Large intestine (tissue), 3 donors: ENCODE data around the gene IFNGR1. TPM values are rescaled to one million over a fixed set of nuclear protein-coding genes. Genes with fewer than 3 reads are reported as not detected.
"Not testable (repeated sequence)": the region's sequence is repeated elsewhere in the genome, so short reads cannot be mapped to it uniquely, and the experiment has no call there.

Experiments
- DNase-seq, 2 donors: peaks; one replicate each; pipeline versions ENCODE4 v3.0.0 to v3.0.0-alpha.2; 2013
- H3K27ac ChIP-seq: one replicate; pipeline ENCODE4 v1.5.1; 2013; ENCODE audit warnings: low read length
- H3K27me3 ChIP-seq: 2 replicates; pipeline ENCODE4 v1.6.1; 2013; ENCODE audit warnings: low read length; ENCODE audit not compliant: control insufficient read depth, insufficient read depth
- H3K36me3 ChIP-seq: 2 replicates; pipeline ENCODE4 v1.6.1; 2013; ENCODE audit warnings: low read length; ENCODE audit not compliant: control insufficient read depth, insufficient read depth
- H3K4me1 ChIP-seq: one replicate; pipeline ENCODE4 v1.6.1; 2013; ENCODE audit warnings: low read length; ENCODE audit not compliant: control insufficient read depth, insufficient read depth
- H3K4me3 ChIP-seq: one replicate; pipeline ENCODE4 v1.5.1; 2013; ENCODE audit warnings: low read length
- H3K9me3 ChIP-seq: one replicate; pipeline ENCODE4 v1.6.1; 2013; ENCODE audit warnings: mild to moderate bottlenecking, low read depth, low read length, moderate library complexity; ENCODE audit not compliant: control insufficient read depth
- WGBS: methylation state at CpG from one replicate; pipeline ENCODE4 v1.1.5; 2013; ENCODE audit warnings: low lambda C conversion rate; ENCODE audit not compliant: insufficient coverage; 5-methylcytosine and 5-hydroxymethylcytosine counted together
- polyA plus RNA-seq: library from polyadenylated mRNA; unstranded; fragments of 120-200 nt; gene quantifications from one replicate; pipeline ENCODE4 v1.2.1, GENCODE V29; 2013

IFNGR1 gene
- polyA plus RNA-seq, 1 donor = 101 TPM

GRCh38 chr6:137214931-137215330, 4.3 kb downstream of the IFNGR1 start:
- Histone ChIP-seq H3K4me3 (no peak overlapping the region), H3K27ac (no peak overlapping the region), H3K4me1 (peaks cover 10% of the 10 kb centered on the region), H3K36me3 (peaks cover 7% of the 10 kb centered on the region), H3K27me3 (no peaks in the 10 kb centered on the region), H3K9me3 (no peaks in the 10 kb centered on the region)
- no peak for DNase-seq
- WGBS = 94% methylated on average over 3 of the region's 3 CpGs

GRCh38 chr6:137213813-137214212, 5.4 kb downstream of the IFNGR1 start:
- DNase-seq = no peak
- H3K27ac ChIP-seq = no peak overlapping the region

GRCh38 chr6:137213331-137213740, 5.8 kb downstream of the IFNGR1 start:
- no peak for DNase-seq
- H3K4me1 ChIP-seq = peaks cover 7% of the 10 kb centered on the region
- no peaks in the 10 kb centered on the region for H3K27me3 ChIP-seq
- H3K36me3 ChIP-seq = peaks cover 15% of the 10 kb centered on the region
- no peak overlapping the region for H3K27ac ChIP-seq
- peaks cover under 1% of the 10 kb centered on the region for H3K9me3 ChIP-seq
- no peak overlapping the region for H3K4me3 ChIP-seq
- WGBS = no CpG with 5 or more reads among the region's 4 CpGs

More at GRCh38 chr6:137213813-137214212, 5.4 kb downstream of the IFNGR1 start:
- no peaks in the 10 kb centered on the region for H3K9me3 ChIP-seq
- H3K36me3 ChIP-seq = peaks cover 10% of the 10 kb centered on the region
- no CpG with 5 or more reads among the region's 2 CpGs for WGBS
- peaks cover 7% of the 10 kb centered on the region for H3K4me1 ChIP-seq
- H3K4me3 ChIP-seq = no peak overlapping the region
- H3K27me3 ChIP-seq = no peaks in the 10 kb centered on the region

GRCh38 chr6:137211910-137212309, 7.3 kb downstream of the IFNGR1 start:
- H3K9me3 ChIP-seq = peaks cover 2% of the 10 kb centered on the region
- peaks cover 7% of the 10 kb centered on the region for H3K4me1 ChIP-seq
- H3K4me3 ChIP-seq = no peak overlapping the region
- 82% methylated on average over 2 of the region's 3 CpGs for WGBS
- H3K27ac ChIP-seq = no peak overlapping the region
- no peaks in the 10 kb centered on the region for H3K27me3 ChIP-seq
- peaks cover 18% of the 10 kb centered on the region for H3K36me3 ChIP-seq
- no peak for DNase-seq

- Histone ChIP-seq H3K4me1 (peaks cover 5% of the 10 kb centered on the region), H3K27me3 (no peaks in the 10 kb centered on the region), H3K4me3 (no peak overlapping the region), H3K9me3 (peaks cover 2% of the 10 kb centered on the region), H3K36me3 (peaks cover 24% of the 10 kb centered on the region), H3K27ac (no peak overlapping the region)
- DNase-seq = no peak
These were observed 8.3 kb downstream of the IFNGR1 start for GRCh38 chr6:137210903-137211302.

- WGBS = no CpG with 5 or more reads among the region's 7 CpGs
- H3K27ac ChIP-seq = no peak overlapping the region
- peaks cover 39% of the 10 kb centered on the region for H3K36me3 ChIP-seq
- H3K4me3 ChIP-seq = no peak overlapping the region
- H3K9me3 ChIP-seq = peaks cover 2% of the 10 kb centered on the region
- H3K4me1 ChIP-seq = no peaks in the 10 kb centered on the region
- H3K27me3 ChIP-seq = no peaks in the 10 kb centered on the region
- DNase-seq = no peak
These were observed 10.9 kb downstream of the IFNGR1 start for GRCh38 chr6:137208279-137208678.

GRCh38 chr6:137207457-137207856, 11.7 kb downstream of the IFNGR1 start:
- H3K27me3 ChIP-seq, DNase-seq, H3K9me3 ChIP-seq, H3K4me1 ChIP-seq, H3K27ac ChIP-seq, H3K4me3 ChIP-seq: not testable (repeated sequence)
- WGBS = no CpG with 5 or more reads among the region's 3 CpGs
- H3K36me3 ChIP-seq = peaks cover 45% of the 10 kb centered on the region

- WGBS = 73% methylated on average over 1 of the region's 1 CpG
- no peaks in the 10 kb centered on the region for H3K27me3 ChIP-seq
- no peak overlapping the region for H3K4me3 ChIP-seq
- peaks cover 51% of the 10 kb centered on the region for H3K36me3 ChIP-seq
- no peak overlapping the region for H3K27ac ChIP-seq
- peaks cover 2% of the 10 kb centered on the region for H3K9me3 ChIP-seq
- DNase-seq = no peak
- no peaks in the 10 kb centered on the region for H3K4me1 ChIP-seq
These were observed 12.6 kb downstream of the IFNGR1 start for GRCh38 chr6:137206577-137206976.

- peaks cover 1% of the 10 kb centered on the region for H3K9me3 ChIP-seq
- H3K27ac ChIP-seq = no peak overlapping the region
- DNase-seq = no peak
- 100% methylated on average over 2 of the region's 2 CpGs for WGBS
- no peaks in the 10 kb centered on the region for H3K27me3 ChIP-seq
- no peaks in the 10 kb centered on the region for H3K4me1 ChIP-seq
- H3K4me3 ChIP-seq = no peak overlapping the region
- peaks cover 61% of the 10 kb centered on the region for H3K36me3 ChIP-seq
These were observed 15.9 kb downstream of the IFNGR1 start for GRCh38 chr6:137203256-137203655.

- Histone ChIP-seq H3K9me3 (no peaks in the 10 kb centered on the region), H3K4me1 (no peaks in the 10 kb centered on the region), H3K36me3 (peaks cover 67% of the 10 kb centered on the region), H3K4me3 (no peak overlapping the region), H3K27ac (no peak overlapping the region), H3K27me3 (no peaks in the 10 kb centered on the region)
- 100% methylated on average over 2 of the region's 6 CpGs for WGBS
- DNase-seq = no peak
These were observed 17.1 kb downstream of the IFNGR1 start for GRCh38 chr6:137202078-137202477.

- no peaks in the 10 kb centered on the region for H3K9me3 ChIP-seq
- no peak overlapping the region for H3K27ac ChIP-seq
- DNase-seq = no peak
- H3K4me1 ChIP-seq = no peaks in the 10 kb centered on the region
- H3K27me3 ChIP-seq = no peaks in the 10 kb centered on the region
- no peak overlapping the region for H3K4me3 ChIP-seq
- WGBS = no CpG with 5 or more reads among the region's 1 CpG
- H3K36me3 ChIP-seq = peaks cover 62% of the 10 kb centered on the region
These were observed 18.2 kb downstream of the IFNGR1 start for GRCh38 chr6:137201006-137201405.
